Activated CD4-positive, alpha-beta T cell treated with anti-CD3 and anti-CD28 coated beads, Interleukin-2, amount 50 U/mL, for 16 hours (primary cell): ENCODE data around the gene S100Z.
"Not testable (repeated sequence)": the region's sequence is repeated elsewhere in the genome, so short reads cannot be mapped to it uniquely, and the experiment has no call there.

Experiments used
- DNase-seq: peaks from one replicate; pipeline ENCODE4 v3.0.0-alpha.2; 2020

The S100Z gene

DNA sequence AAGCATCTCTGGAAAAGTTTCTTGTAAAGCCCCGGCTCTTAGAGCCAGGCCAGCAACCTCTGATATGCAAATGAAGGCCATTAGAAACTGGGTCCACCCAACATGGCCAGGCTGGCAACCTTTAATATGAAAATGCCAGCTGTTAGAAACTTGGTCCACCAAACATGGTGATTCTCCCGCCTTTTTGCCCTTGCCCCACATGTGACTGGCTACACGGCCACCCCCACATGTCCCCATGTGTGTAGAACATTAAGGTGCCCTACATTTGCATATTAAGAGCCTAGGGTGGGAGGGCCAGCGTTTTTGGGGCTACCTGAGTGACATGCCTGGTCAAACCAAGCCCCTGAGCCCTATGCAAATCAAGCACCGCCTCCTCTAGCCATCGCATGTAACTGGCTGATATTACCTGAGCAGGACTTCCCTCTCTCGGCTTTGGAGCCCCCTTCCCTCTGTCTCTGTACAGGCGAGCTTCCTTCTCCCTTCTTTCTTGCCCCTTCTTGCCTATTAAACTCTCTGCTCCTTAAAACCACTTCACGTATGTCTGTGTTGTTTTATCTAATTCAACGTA lies 39.0 kb downstream of the S100Z start:
- DNase-seq: no peak

DNA sequence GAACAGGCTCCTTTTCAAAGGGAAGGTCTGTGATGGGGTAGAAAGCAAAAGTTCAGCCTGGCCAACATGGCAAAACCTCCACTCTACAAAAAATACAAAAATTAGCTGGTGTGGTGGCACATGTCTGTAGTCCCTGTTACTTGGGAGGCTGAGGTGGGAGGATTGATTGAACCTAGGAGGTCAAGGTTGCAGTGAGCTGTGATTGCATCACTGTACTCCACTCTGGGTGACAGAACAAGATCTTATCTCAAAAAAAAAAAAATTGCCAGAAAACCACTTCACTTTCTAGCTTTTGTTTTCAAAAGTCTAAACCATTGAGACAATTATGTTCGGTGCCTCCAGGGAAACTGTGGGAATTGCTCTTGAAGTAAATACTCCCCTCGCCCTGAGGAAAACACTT lies 43.5 kb downstream of the S100Z start:
- no peak for DNase-seq

DNA sequence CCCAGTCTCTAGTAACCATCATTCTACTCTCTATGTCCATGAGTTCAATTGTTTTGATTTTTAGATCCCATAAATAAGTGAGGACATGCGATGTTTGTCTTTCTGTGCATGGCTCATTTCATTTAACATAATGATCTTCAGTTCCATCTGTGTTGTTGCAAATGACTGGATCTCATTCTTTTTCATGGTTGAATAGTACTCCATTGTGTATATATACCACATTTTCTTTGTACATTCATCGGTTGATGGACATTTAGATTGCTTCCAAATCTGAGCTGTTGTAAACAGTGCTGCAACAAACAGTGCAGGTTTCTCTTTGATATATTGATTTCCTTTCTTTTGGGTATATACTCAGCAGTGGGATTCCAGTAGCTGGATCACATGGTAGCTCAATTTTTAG lies 46.4 kb downstream of the S100Z start:
- DNase-seq: no peak

DNA sequence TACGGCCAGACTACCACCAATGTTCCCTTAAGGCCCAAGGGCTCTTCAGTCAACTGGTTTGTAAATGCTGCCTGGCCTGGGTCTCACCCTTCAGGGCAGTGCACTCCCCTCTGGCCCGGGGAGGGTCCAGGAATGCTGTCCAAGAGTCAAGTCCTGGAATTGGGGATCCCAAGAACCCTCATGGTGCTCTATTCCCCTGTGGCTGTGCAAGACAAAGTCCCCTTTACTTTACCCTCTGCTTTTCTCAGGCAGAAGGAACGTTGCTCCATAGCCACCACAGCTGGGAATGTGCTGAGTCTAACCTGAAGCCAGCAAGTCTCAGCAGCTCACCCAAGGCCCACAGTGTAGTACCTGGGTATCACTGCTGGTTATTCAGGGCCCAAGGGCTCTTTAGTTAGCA lies 51.7 kb downstream of the S100Z start:
- DNase-seq: no peak

DNA sequence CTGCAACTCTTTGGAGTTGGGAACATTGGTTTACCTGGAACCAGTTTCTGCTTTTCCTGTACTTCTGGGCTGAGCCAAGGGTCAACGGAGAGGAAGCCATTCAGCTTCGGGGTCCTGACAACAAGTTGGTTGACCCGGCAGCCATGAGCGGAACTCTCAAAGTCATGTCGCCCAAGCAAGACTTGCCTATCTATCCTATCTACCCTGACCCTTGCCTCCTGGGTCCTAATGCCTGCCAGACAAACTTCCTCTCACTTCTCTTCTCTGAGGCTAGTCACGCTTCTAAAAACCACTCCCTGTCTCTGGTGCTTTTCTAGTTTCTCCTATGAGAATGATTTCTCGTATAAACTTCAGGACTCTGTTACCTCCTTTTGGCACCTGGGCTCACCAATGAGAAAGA lies 58.4 kb downstream of the S100Z start:
- DNase-seq: no peak

DNA sequence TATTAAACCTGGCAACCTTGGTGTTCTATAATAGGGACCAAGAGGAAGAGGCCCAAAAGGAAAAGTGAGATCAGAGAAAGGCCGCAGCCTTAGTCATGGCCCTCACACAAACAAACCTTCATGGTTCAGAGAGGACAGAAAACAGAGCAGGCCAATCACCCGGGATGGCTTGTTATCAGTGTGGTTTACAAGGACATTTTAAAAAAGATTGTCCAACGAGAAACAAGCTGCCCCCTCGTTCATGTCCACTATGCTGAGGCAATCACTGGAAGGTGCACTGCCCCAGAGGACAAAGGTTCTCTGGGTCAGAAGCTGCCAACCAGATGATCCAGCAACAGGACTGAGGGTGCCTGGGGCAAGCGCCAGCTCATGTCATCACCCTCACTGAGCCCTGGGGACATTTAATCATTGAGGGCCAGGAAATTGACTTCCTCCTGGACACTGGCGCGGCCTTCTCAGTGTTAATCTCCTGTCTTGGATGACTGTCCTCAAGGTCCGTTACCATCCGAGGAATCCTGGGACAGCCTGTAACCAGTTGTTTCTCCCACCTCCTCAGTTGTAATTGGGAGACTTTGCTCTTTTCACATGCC lies 60.6 kb downstream of the S100Z start:
- not testable (repeated sequence) for DNase-seq

GRCh38 chr5:76914671-76915070 lies 64.9 kb downstream of the S100Z start:
- DNase-seq: not testable (repeated sequence)

- DNase-seq: no peak
These were observed 68.7 kb downstream of the S100Z start for GRCh38 chr5:76918539-76918938.

GRCh38 chr5:76920491-76920890 lies 70.7 kb downstream of the S100Z start:
- DNase-seq: no peak

DNA sequence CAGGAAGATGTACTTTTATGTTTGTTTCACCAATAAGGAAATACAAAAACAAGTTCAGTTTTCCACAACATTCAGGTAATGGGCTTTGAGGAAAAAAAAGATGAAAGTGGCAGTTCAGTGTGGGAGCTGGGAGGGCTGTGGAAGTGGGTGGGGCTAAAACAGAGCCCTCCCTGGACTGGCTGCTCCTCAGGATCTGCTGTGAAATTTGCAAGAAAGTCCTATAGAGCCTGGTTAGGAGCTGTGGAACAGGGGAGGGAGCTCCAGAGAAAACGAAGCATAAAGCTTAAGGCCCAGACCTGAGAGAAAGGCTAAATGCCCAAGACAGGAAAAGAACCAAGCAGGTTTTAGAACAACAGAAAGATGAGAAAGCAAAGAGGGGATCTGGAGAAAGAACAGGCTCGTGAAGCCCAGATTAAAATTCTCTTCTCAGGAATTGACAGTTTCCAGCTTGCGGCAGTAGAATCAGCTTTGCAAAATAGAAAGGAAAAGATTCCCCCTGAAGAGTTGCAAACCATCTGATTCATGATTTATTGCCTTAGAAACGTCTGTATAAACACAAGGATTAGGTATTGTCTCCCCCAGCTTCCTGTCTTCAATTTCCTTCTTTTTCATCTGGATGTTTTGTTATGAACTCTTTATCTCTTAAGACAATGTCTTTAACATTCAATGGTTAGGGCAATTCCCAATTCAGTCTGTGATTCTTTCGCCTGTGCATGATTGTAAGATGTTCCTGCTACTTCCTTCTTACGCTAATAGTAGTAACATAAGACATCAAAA lies 76.7 kb downstream of the S100Z start:
- DNase-seq: no peak

- no peak for DNase-seq
These were observed 78.1 kb downstream of the S100Z start for GRCh38 chr5:76927961-76928360.

DNA sequence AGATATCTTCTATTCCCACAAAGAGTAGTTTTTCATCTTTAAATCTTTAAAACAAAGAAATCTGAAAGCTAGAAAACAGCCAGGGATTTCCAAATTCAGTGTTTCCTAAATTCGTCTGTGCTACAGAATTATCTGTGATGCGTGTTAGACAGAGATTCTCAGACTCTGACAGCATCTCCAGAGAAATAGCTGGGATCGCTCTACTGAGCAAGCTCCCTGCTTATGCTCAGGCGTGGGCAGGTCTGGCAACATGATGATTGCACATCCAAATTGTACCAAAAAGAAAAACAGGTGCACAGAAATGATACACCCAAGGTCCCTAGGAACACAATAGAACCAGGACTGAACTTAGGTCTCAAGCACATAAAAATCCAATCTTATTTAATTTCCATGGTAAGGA lies 80.3 kb downstream of the S100Z start:
- no peak for DNase-seq

DNA sequence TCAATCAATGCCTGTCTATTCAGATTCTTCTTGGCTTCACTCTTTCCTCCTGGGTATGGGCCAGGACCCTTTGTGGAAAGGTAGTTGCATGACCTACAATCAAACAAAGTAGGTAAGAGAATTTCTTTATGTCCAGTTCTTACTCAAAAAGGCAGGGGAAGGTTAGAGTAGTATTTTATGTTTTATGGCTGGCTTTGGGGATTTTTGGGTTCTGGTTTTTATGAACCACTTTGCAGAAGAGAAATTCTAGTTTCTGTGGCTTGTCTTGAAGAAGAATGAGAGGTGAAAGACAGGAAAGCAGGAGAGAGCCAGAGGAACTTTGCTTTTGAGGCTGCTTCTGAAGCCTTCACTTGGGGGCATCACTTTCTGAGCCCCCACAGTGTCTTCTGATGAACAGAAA lies 88.4 kb downstream of the S100Z start:
- peak; percentile 32 for DNase-seq

DNA sequence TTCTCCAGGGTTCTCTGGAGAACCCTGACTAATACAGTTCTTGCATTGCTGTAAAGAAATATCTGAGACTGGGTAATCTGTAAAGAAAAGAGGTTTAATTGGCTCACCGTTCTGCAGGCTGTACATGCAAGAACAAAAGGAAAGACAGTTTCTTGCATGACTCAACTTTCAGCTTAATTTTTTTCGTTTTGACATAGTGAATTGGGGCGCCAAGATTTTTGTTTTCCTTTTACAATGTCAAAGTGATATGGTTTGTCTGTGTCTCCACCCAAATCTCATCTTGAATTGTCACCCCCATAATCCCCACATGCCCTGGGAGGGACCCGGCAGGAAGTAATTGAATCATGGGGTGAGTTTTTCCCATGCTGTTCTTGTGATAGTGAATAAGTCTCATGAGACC lies 91.2 kb downstream of the S100Z start:
- peak; percentile 36 for DNase-seq

DNA sequence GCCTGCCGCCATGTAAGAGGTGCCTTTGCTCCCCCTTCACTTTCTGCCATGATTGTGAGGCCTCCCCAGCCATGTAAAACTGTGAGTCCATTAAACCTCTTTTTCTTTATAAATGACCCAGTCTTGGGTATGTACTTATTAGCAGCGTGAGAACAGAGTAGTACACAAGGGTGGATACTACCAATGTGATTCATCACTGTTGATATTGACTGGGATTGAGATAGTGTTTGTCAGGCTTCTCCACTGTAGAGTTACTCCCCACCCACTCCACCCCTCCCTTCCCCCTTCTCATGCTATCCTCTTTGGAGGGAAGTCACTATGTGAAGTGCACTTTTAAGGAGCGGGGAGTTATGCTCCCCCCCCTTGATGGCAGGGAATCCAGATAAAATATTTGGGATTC lies 91.6 kb downstream of the S100Z start:
- DNase-seq: no peak

DNA sequence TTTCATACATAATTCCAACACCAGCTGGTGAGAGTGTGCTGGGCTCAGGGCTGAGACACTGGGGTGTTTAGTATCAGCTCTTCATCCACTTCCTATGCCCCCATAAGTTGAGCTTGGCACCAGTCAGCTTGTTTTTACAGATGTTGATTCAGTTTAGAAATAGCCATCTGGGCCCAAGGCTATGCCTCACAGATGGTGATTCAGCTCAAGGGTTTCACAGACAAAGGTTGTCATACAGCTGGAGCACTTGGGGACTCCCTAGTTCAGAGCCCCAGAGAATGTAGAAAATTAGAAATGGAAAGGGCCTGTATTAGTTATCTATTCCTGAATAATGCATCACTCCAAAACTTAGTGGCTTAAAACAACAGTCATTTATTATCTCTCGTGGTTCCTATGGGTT lies 92.8 kb downstream of the S100Z start:
- no peak for DNase-seq

DNA sequence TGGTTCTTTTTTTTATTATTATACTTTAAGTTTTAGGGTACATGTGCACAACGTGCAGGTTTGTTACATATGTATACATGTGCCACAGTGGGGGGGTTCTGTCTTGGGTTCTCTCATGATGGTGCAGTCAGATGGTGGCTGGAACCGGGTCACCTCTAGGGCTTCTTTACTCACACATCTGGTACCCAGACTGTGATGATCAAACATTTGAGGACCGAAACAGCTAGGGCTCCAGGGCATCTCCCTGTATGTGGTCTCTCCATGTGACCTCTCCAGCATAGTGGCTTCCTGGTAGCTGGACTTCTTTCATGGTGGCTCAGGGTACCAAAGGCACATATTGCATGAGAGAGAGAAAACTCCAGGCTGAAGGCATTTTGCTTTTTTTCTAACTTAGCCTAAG lies 93.2 kb downstream of the S100Z start:
- DNase-seq: no peak

GRCh38 chr5:76944638-76945037 lies 94.8 kb downstream of the S100Z start:
- no peak for DNase-seq

GRCh38 chr5:76945238-76945637 lies 95.4 kb downstream of the S100Z start:
- not testable (repeated sequence) for DNase-seq

GRCh38 chr5:76946090-76946489 lies 96.3 kb downstream of the S100Z start:
- DNase-seq: no peak

- no peak for DNase-seq
These were observed 97.3 kb downstream of the S100Z start for GRCh38 chr5:76947082-76947503.

GRCh38 chr5:76952795-76953536 lies 103.2 kb downstream of the S100Z start, which contains the start of gene CRHBP:
TSS of gene CRHBP (plus strand) at chr5:76953045. CDS start at chr5:76953135, 90 bp downstream.
- no peak for DNase-seq

- DNase-seq: no peak
These were observed 104.0 kb downstream of the S100Z start for GRCh38 chr5:76953551-76954382.
